ENCODE results near the gene PSD2. TPM values are rescaled to one million over a fixed set of nuclear protein-coding genes. Genes with fewer than 3 reads are reported as not detected.
A peak's percentile ranks its signal among the peaks of the same experiment; 100 is the strongest.

The PSD2 gene
- total RNA-seq, 2 experiments from 2014 or later: not detected

DNA sequence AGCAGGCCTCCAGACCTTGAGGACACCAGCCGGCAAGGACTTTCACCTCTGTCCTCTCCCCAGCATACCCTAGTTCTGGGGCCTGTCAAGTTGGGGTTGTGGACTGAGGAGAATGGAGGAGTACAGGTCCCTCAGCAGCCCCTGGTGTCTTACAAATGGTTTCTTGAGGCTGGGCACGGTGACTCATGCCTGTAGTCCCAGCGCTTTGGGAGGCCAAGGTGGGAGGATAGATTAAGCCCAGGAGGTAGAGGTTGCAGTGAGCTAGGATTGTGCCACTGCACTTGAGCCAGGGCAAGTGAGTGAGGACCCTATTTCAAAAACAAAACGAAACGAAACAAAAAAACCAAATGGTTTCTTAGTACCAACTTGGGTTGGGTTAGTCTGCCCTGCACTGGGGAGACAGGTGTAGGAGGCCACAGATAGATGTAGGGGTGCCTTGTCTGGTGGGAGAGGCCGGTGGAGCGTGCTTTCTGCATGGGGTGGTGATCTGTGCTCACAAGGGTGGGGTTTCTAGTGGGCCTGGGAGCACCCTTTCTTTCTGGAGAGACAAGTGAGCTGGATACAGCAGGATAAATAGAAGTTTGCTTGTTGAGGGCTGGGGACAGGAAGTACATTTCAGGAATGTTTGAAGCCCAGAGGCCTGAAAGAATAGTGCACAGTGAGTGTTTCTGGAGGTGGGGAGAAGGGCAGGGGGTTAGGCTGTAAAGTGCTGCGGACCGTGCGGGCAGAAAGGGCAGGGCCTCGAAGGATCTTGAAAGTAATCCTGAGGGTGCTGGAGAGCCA lies 37.7 kb upstream of the PSD2 start:
- Mint-ChIP-seq H3K27ac (no peak overlapping the region), H3K4me1 (ENCODE audit: low read depth) (peaks cover 15% of the 10 kb centered on the region), H3K4me3 (no peak overlapping the region), H3K27me3 (ENCODE audit: low read depth) (peaks cover 40% of the 10 kb centered on the region), H3K36me3 (ENCODE audit: low read depth) (peaks cover 3% of the 10 kb centered on the region), H3K9me3 (ENCODE audit: insufficient read depth) (no peaks in the 10 kb centered on the region)
- DNase-seq: no peak
- ChIA-PET POLR2A (no interaction called here), CTCF (no interaction called here)
- ATAC-seq: no peak

- H3K27ac Mint-ChIP-seq: no peak overlapping the region
- peaks cover 3% of the 10 kb centered on the region for H3K36me3 Mint-ChIP-seq (ENCODE audit: low read depth)
- peaks cover 14% of the 10 kb centered on the region for H3K4me1 Mint-ChIP-seq (ENCODE audit: low read depth)
- DNase-seq (no peak), ATAC-seq (no peak)
- POLR2A ChIA-PET: no interaction called here
- H3K9me3 Mint-ChIP-seq (ENCODE audit: insufficient read depth): no peaks in the 10 kb centered on the region
- H3K4me3 Mint-ChIP-seq: no peak overlapping the region
- CTCF ChIA-PET: interaction anchor here (0.9 kb wide), 1 partner anchor 17 kb away, joined by 3 read pairs; no protein-coding TSS in a partner anchor
- H3K27me3 Mint-ChIP-seq (ENCODE audit: low read depth): peaks cover 46% of the 10 kb centered on the region
Observed at GRCh38 chr5:139758510-139759075, 37.0 kb upstream of the PSD2 start.

- DNase-seq: no peak
- no peak for ATAC-seq
- H3K9me3 Mint-ChIP-seq (ENCODE audit: insufficient read depth): no peaks in the 10 kb centered on the region
- CTCF ChIA-PET: interaction anchor here (0.9 kb wide), 1 partner anchor 16 kb away, joined by 3 read pairs; no protein-coding TSS in a partner anchor
- POLR2A ChIA-PET: no interaction called here
- H3K27me3 Mint-ChIP-seq (ENCODE audit: low read depth): peaks cover 52% of the 10 kb centered on the region
- H3K4me1 Mint-ChIP-seq (ENCODE audit: low read depth): peaks cover 17% of the 10 kb centered on the region
- H3K36me3 Mint-ChIP-seq (ENCODE audit: low read depth): peaks cover 3% of the 10 kb centered on the region
- no peak overlapping the region for H3K27ac Mint-ChIP-seq
- no peak overlapping the region for H3K4me3 Mint-ChIP-seq
Observed at GRCh38 chr5:139759219-139759721, 36.3 kb upstream of the PSD2 start.

- H3K36me3 Mint-ChIP-seq (ENCODE audit: low read depth): peaks cover 2% of the 10 kb centered on the region
- no peak for DNase-seq
- H3K9me3 Mint-ChIP-seq (ENCODE audit: insufficient read depth): no peaks in the 10 kb centered on the region
- no peak overlapping the region for H3K4me3 Mint-ChIP-seq
- ChIA-PET CTCF (interaction anchor here (1.0 kb wide), 1 partner anchor 15 kb away, joined by 4 read pairs; no protein-coding TSS in a partner anchor), POLR2A (interaction anchor here (1.0 kb wide), 1 partner anchor 29 kb away, joined by 3 read pairs; no protein-coding TSS in a partner anchor)
- H3K27me3 Mint-ChIP-seq (ENCODE audit: low read depth): peaks cover 51% of the 10 kb centered on the region
- no peak for ATAC-seq
- H3K4me1 Mint-ChIP-seq (ENCODE audit: low read depth): peaks cover 22% of the 10 kb centered on the region
- no peak overlapping the region for H3K27ac Mint-ChIP-seq
Observed at GRCh38 chr5:139760066-139761056, 35.2 kb upstream of the PSD2 start.

GRCh38 chr5:139761057-139761450 lies 34.6 kb upstream of the PSD2 start:
- ChIA-PET CTCF (no interaction called here), POLR2A (interaction anchor here (1.0 kb wide), 1 partner anchor 30 kb away, joined by 3 read pairs; no protein-coding TSS in a partner anchor)
- no peaks in the 10 kb centered on the region for H3K9me3 Mint-ChIP-seq (ENCODE audit: insufficient read depth)
- DNase-seq (no peak), ATAC-seq (no peak)
- H3K36me3 Mint-ChIP-seq (ENCODE audit: low read depth): no peaks in the 10 kb centered on the region
- peaks cover 46% of the 10 kb centered on the region for H3K27me3 Mint-ChIP-seq (ENCODE audit: low read depth)
- peaks cover 23% of the 10 kb centered on the region for H3K4me1 Mint-ChIP-seq (ENCODE audit: low read depth)
- H3K4me3 Mint-ChIP-seq: no peak overlapping the region
- no peak overlapping the region for H3K27ac Mint-ChIP-seq

DNA sequence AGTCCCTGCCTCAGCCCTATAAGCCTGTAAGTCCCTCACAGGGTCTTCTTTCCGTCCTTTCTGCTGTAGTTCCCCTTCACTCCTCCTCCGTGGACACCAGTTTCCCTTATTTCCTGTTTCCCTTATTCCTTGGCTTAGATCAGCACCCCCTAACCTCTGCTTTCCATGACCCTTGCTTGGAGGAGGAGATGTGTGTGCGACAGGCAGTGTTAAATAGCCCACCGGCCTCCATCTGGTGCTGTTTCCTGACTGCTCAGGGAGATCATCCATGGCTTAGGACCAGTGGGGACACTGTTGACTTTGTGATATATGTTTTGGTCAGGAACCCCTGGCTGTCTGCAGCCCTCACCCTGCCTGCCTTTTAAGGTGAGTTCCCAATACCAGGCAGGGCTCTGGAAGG lies 34.1 kb upstream of the PSD2 start:
- ChIA-PET POLR2A (interaction anchor here (1.0 kb wide), 1 partner anchor 30 kb away, joined by 3 read pairs; no protein-coding TSS in a partner anchor), CTCF (no interaction called here)
- no peak for ATAC-seq
- H3K27ac Mint-ChIP-seq: no peak overlapping the region
- peaks cover 21% of the 10 kb centered on the region for H3K4me1 Mint-ChIP-seq (ENCODE audit: low read depth)
- H3K27me3 Mint-ChIP-seq (ENCODE audit: low read depth): peaks cover 41% of the 10 kb centered on the region
- no peak overlapping the region for H3K4me3 Mint-ChIP-seq
- H3K36me3 Mint-ChIP-seq (ENCODE audit: low read depth): no peaks in the 10 kb centered on the region
- no peak for DNase-seq
- H3K9me3 Mint-ChIP-seq (ENCODE audit: insufficient read depth): no peaks in the 10 kb centered on the region

DNA sequence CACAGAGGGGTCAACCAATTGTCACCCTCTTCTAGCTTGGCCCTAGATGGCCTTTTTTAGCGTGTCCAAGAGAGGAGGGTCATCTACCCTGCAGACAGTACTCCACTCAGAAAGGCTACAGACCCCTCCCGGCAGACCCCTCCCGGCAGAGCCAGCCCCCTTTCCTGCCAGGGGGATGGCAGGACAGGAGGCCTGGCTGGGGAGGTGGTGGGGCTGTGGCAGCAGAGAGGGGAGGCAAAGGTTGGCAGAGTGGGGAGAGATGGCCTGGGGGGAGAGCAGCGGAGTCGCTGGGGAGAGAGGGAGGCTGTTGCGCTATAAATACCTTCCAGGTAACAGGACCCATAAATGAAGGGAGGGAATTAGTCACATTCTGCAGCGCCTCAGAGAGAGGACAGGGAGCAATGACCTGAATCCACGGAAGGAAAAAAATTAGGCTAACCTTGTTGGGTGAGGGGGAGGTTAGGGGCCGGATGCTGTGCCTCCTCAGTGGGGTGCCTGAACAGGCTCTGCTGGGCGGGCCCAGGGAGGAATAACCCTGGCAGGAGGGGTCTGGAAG lies 32.9 kb upstream of the PSD2 start:
- Mint-ChIP-seq H3K27me3 (ENCODE audit: low read depth) (peaks cover 32% of the 10 kb centered on the region), H3K36me3 (ENCODE audit: low read depth) (no peaks in the 10 kb centered on the region), H3K4me3 (no peak overlapping the region), H3K4me1 (ENCODE audit: low read depth) (peaks cover 20% of the 10 kb centered on the region), H3K9me3 (ENCODE audit: insufficient read depth) (no peaks in the 10 kb centered on the region), H3K27ac (no peak overlapping the region)
- no peak for DNase-seq
- ATAC-seq: no peak
- CTCF ChIA-PET: interaction anchor here (7.1 kb wide), 1 partner anchor 131 kb away, joined by 187 read pairs; no protein-coding TSS in a partner anchor
- POLR2A ChIA-PET: no interaction called here

DNA sequence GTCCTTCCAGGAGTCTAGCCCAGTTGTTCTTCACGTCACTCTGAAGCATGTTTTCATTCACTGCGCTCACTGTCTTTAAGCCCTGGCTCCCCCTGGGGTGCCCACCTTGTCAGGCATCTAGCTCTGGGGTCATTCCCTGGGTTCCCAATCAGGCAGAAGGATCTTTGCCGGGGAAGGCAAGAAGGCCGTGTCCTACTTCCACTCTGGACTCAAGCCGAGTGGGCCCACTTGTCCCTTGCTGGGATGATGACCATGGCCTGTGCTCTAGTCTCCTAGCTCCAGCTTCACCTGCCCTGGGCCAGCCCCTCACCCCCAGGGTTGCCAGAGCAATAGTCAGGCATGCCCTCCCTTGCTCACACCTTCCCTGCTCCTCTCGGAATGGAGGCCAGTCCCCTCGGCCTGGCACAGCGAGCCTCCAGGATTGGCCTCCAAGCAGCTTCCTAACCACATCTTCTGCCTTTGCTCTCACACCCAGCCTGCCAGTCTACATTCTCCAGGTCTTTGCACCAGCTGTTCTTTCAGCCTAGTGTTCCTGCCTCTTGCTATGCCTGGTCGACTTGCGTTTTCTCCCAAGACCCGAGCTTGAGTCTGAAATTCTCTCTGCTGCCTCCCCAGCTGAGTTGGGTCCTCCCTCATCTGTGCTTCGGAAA lies 32.2 kb upstream of the PSD2 start:
- Mint-ChIP-seq H3K4me1 (ENCODE audit: low read depth) (peaks cover 18% of the 10 kb centered on the region), H3K9me3 (ENCODE audit: insufficient read depth) (no peaks in the 10 kb centered on the region), H3K27ac (no peak overlapping the region), H3K4me3 (no peak overlapping the region), H3K27me3 (ENCODE audit: low read depth) (peaks cover 28% of the 10 kb centered on the region), H3K36me3 (ENCODE audit: low read depth) (no peaks in the 10 kb centered on the region)
- DNase-seq (no peak), ATAC-seq (no peak)
- ChIA-PET CTCF (interaction anchor here (0.9 to 7.1 kb wide), 3 partner anchors 12 to 132 kb away, joined by 5 to 187 read pairs (median 8); no protein-coding TSS in a partner anchor), POLR2A (no interaction called here)

GRCh38 chr5:139763930-139764791 lies 31.4 kb upstream of the PSD2 start:
- POLR2A ChIA-PET: no interaction called here

GRCh38 chr5:139764886-139765408 lies 30.7 kb upstream of the PSD2 start:
- DNase-seq (no peak), ATAC-seq (no peak)
- CTCF ChIA-PET: interaction anchor here (0.6 to 7.1 kb wide), 43 partner anchors 8 to 446 kb away, joined by 3 to 187 read pairs (median 5); partner anchors contain the start of genes CXXC5 and SMIM33
- H3K4me1 Mint-ChIP-seq (ENCODE audit: low read depth): peaks cover 16% of the 10 kb centered on the region
- peaks cover 28% of the 10 kb centered on the region for H3K27me3 Mint-ChIP-seq (ENCODE audit: low read depth)
- POLR2A ChIA-PET: interaction anchor here (0.6 to 1.0 kb wide), 3 partner anchors 22 to 1428 kb away, joined by 3 read pairs; no protein-coding TSS in a partner anchor
- H3K27ac Mint-ChIP-seq: no peak overlapping the region
- peak overlapping the region; percentile 71 for H3K4me3 Mint-ChIP-seq
- H3K36me3 Mint-ChIP-seq (ENCODE audit: low read depth): no peaks in the 10 kb centered on the region
- no peaks in the 10 kb centered on the region for H3K9me3 Mint-ChIP-seq (ENCODE audit: insufficient read depth)

More at GRCh38 chr5:139763930-139764791, 31.4 kb upstream of the PSD2 start:
- Mint-ChIP-seq H3K9me3 (ENCODE audit: insufficient read depth) (no peaks in the 10 kb centered on the region), H3K36me3 (ENCODE audit: low read depth) (no peaks in the 10 kb centered on the region), H3K4me3 (no peak overlapping the region), H3K4me1 (ENCODE audit: low read depth) (peaks cover 16% of the 10 kb centered on the region), H3K27me3 (ENCODE audit: low read depth) (peaks cover 28% of the 10 kb centered on the region), H3K27ac (no peak overlapping the region)
- CTCF ChIA-PET: interaction anchor here (0.9 to 7.1 kb wide), 6 partner anchors 11 to 133 kb away, joined by 5 to 187 read pairs (median 12); partner anchors contain the start of gene CXXC5
- DNase-seq: peak; percentile 44
- ATAC-seq: peak; percentile 37

All from activated CD8-positive, alpha-beta T cell treated with anti-CD3 and anti-CD28 coated beads, Interleukin-2, amount 10 ng/mL, durations not matched to agents 7 days and 5 days (primary cell).